ENCODE results near the gene SEC11A.

Gene SEC11A

GRCh38 chr15:84634228-84634837, 81.6 kb downstream of the SEC11A start:
- no peak for FAIRE-seq

GRCh38 chr15:84633311-84634227, 82.4 kb downstream of the SEC11A start:
- FAIRE-seq: no peak

GRCh38 chr15:84631706-84632272, 84.2 kb downstream of the SEC11A start:
- no peak for FAIRE-seq

GRCh38 chr15:84629033-84629432, 86.9 kb downstream of the SEC11A start:
- no peak for FAIRE-seq

GRCh38 chr15:84625123-84625522, 90.8 kb downstream of the SEC11A start:
- no peak for FAIRE-seq

- FAIRE-seq: no peak
Observed at GRCh38 chr15:84624359-84624758, 91.6 kb downstream of the SEC11A start.

- no peak for FAIRE-seq
Observed at GRCh38 chr15:84621358-84621979, 94.5 kb downstream of the SEC11A start.

- no peak for FAIRE-seq
Observed at GRCh38 chr15:84620626-84621025, 95.3 kb downstream of the SEC11A start.
